Activated CD4-positive, alpha-beta T cell treated with anti-CD3 and anti-CD28 coated beads, Interleukin-2, amount 50 U/mL, for 4 hours (primary cell): Measurements from ENCODE around the gene SLC41A2.

Source experiments
- DNase-seq, 2 experiments: peaks; one replicate each; pipeline ENCODE4 v3.0.0-alpha.2; 2020

SLC41A2 gene

GRCh38 chr12:104928036-104928745 lies 29.9 kb downstream of the SLC41A2 start:
- no peak for DNase-seq

GRCh38 chr12:104925501-104925900 lies 32.6 kb downstream of the SLC41A2 start:
- DNase-seq, result no peak

- DNase-seq, result no peak
These were observed 36.8 kb downstream of the SLC41A2 start for GRCh38 chr12:104921340-104921739.

- no peak for DNase-seq
These were observed 46.1 kb downstream of the SLC41A2 start for GRCh38 chr12:104911942-104912341.

GRCh38 chr12:104910196-104910840 lies 47.8 kb downstream of the SLC41A2 start:
- DNase-seq, result no peak

GRCh38 chr12:104909761-104910160 lies 48.3 kb downstream of the SLC41A2 start:
- no peak for DNase-seq
